ENCODE data around the gene FAS. TPM values are rescaled to one million over a fixed set of nuclear protein-coding genes. Genes with fewer than 3 reads are reported as not detected.

The FAS gene
- total RNA-seq, 6 donors from 2014 or later, result 30.1 to 80.3 (median 44.4) TPM

GRCh38 chr10:88974012-88974411 lies 16.6 kb upstream of the FAS start:
- Histone ChIP-seq H3K27ac (peak overlapping the region in 2 of 4 donors; percentile 46 to 53), H3K36me3 (no peaks in the 10 kb centered on the region), H3K27me3 (no peaks in the 10 kb centered on the region), H3K4me1 (peaks cover 18 to 20% (median 19%) of the 10 kb centered on the region in 4 donors), H3K4me3 (no peak overlapping the region), H3K9me3 (no peaks in the 10 kb centered on the region)
- ATAC-seq (ENCODE audit: low FRiP score in 2 of 2) (no peak), DNase-seq (no peak)
- 78 to 86% methylated on average over 3 of the region's 3 CpGs for WGBS, 2 donors
- TF ChIP-seq CTCF (IDR thresholded peaks at IDR 0.05), result no peak
- no peak for TF ChIP-seq POLR2A (IDR thresholded peaks at IDR 0.05)
- no peak for TF ChIP-seq POLR2AphosphoS5 (IDR thresholded peaks at IDR 0.05)
- TF ChIP-seq EP300 (IDR thresholded peaks at IDR 0.05), result no peak

DNA sequence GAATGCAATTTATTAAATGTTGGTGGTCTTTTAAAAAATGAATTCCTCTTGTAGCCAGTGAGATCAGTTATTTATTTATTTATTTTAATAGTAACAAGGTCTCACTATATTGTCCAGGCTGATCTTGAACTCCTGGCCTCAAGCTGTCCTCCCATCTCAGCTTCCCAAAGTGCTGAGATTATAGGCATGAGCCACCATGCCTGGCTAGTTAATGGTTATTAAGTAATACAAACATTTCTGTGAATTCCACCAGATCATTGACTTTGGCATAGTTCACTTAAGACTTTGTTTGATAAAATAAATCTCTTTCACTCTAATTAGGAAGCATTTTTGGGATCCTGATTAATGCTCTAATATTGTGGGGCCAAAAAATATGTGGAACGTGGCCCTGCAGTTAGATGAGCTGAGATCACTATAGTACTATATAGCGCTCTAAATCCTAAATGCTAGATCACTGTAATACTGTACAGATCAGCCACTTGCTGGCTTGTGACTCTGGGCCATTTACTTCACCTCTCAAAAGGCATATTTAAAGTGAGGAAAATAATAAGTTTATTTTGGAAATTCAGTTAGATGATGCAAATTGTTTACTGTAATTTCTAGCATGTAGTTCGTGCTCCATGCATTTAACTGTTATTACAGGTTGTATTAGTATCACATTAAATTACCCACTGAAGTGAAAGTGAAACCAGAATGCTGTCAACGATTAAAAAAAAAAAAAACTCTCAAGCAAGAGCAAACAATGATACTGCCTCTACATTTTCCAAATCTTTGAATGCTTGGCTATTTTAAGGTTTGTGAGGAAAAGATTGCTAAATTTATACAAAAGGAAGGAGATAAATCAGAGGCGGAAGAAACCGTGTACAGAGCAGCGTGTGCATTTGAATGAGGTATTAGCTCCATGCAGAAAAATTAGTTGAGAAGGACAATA lies 15.9 kb upstream of the FAS start:
- peak in 1 of 2 donors; percentile 40 for ATAC-seq (ENCODE audit: low FRiP score in 2 of 2)

GRCh38 chr10:88975377-88975720 lies 15.2 kb upstream of the FAS start:
- Histone ChIP-seq H3K4me3 (peak overlapping the region; percentile 32 to 45 (median 38)), H3K4me1 (peaks cover 19 to 25% (median 20%) of the 10 kb centered on the region in 4 donors), H3K36me3 (no peaks in the 10 kb centered on the region), H3K9me3 (no peaks in the 10 kb centered on the region), H3K27ac (peak overlapping the region; percentile 33 to 86 (median 68)), H3K27me3 (no peaks in the 10 kb centered on the region)
- ATAC-seq (ENCODE audit: low FRiP score in 2 of 2), result no peak
- WGBS, 2 donors, result 38 to 49% methylated on average over 3 of the region's 3 CpGs
- no peak for DNase-seq
- no peak for TF ChIP-seq EP300 (IDR thresholded peaks at IDR 0.05)
- no peak for TF ChIP-seq POLR2AphosphoS5 (IDR thresholded peaks at IDR 0.05)
- no peak for TF ChIP-seq POLR2A (IDR thresholded peaks at IDR 0.05)
- no peak for TF ChIP-seq CTCF (IDR thresholded peaks at IDR 0.05)

More for the DNA sequence above, 15.9 kb upstream of the FAS start:
- no peak for DNase-seq
- H3K9me3 ChIP-seq, result no peaks in the 10 kb centered on the region
- TF ChIP-seq POLR2AphosphoS5 (IDR thresholded peaks at IDR 0.05), result no peak
- no peaks in the 10 kb centered on the region for H3K27me3 ChIP-seq
- peaks cover 19 to 21% (median 20%) of the 10 kb centered on the region in 4 donors for H3K4me1 ChIP-seq
- peak overlapping the region; percentile 33 to 86 (median 68) for H3K27ac ChIP-seq
- H3K4me3 ChIP-seq, result peak overlapping the region; percentile 32 to 45 (median 38)
- 15% methylated on average over 7 of the region's 7 CpGs for WGBS, 2 donors
- no peaks in the 10 kb centered on the region for H3K36me3 ChIP-seq

- H3K27ac ChIP-seq, result peak overlapping the region in 1 of 4 donors; percentile 46
- WGBS, 2 donors, result 86 to 90% methylated on average over 2 of the region's 2 CpGs
- DNase-seq (no peak), ATAC-seq (ENCODE audit: low FRiP score in 2 of 2) (no peak)
- no peaks in the 10 kb centered on the region for H3K9me3 ChIP-seq
- H3K4me3 ChIP-seq, result no peak overlapping the region
- TF ChIP-seq EP300 (IDR thresholded peaks at IDR 0.05) (no peak), POLR2AphosphoS5 (IDR thresholded peaks at IDR 0.05) (no peak), POLR2A (IDR thresholded peaks at IDR 0.05) (no peak), CTCF (IDR thresholded peaks at IDR 0.05) (no peak)
- H3K36me3 ChIP-seq, result no peaks in the 10 kb centered on the region
- no peaks in the 10 kb centered on the region for H3K27me3 ChIP-seq
- H3K4me1 ChIP-seq, result peaks cover 19 to 35% (median 31%) of the 10 kb centered on the region in 4 donors
Observed at GRCh38 chr10:88978463-88978862, 12.1 kb upstream of the FAS start.

GRCh38 chr10:88979153-88979562 lies 11.4 kb upstream of the FAS start:
- no peaks in the 10 kb centered on the region for H3K9me3 ChIP-seq
- ATAC-seq (ENCODE audit: low FRiP score in 2 of 2) (peak in 1 of 2 donors; percentile 87), DNase-seq (peak in 1 of 2 donors; percentile 8)
- H3K4me1 ChIP-seq, result peaks cover 19 to 35% (median 26%) of the 10 kb centered on the region in 4 donors
- 56 to 57% methylated on average over 5 of the region's 5 CpGs for WGBS, 2 donors
- H3K36me3 ChIP-seq, result no peaks in the 10 kb centered on the region
- H3K27me3 ChIP-seq, result no peaks in the 10 kb centered on the region
- peak overlapping the region in 3 of 4 donors; percentile 36 to 80 (median 37) for H3K27ac ChIP-seq
- no peak for TF ChIP-seq EP300 (IDR thresholded peaks at IDR 0.05)
- TF ChIP-seq POLR2A (IDR thresholded peaks at IDR 0.05), result no peak
- TF ChIP-seq CTCF (IDR thresholded peaks at IDR 0.05), result no peak
- TF ChIP-seq POLR2AphosphoS5 (IDR thresholded peaks at IDR 0.05), result no peak
- H3K4me3 ChIP-seq, result no peak overlapping the region

Data from upper lobe of left lung (tissue), 6 donors.